ENCODE results near the gene SLC49A3.
"Not testable (repeated sequence)": the region's sequence is repeated elsewhere in the genome, so short reads cannot be mapped to it uniquely, and the experiment has no call there.

The SLC49A3 gene

DNA sequence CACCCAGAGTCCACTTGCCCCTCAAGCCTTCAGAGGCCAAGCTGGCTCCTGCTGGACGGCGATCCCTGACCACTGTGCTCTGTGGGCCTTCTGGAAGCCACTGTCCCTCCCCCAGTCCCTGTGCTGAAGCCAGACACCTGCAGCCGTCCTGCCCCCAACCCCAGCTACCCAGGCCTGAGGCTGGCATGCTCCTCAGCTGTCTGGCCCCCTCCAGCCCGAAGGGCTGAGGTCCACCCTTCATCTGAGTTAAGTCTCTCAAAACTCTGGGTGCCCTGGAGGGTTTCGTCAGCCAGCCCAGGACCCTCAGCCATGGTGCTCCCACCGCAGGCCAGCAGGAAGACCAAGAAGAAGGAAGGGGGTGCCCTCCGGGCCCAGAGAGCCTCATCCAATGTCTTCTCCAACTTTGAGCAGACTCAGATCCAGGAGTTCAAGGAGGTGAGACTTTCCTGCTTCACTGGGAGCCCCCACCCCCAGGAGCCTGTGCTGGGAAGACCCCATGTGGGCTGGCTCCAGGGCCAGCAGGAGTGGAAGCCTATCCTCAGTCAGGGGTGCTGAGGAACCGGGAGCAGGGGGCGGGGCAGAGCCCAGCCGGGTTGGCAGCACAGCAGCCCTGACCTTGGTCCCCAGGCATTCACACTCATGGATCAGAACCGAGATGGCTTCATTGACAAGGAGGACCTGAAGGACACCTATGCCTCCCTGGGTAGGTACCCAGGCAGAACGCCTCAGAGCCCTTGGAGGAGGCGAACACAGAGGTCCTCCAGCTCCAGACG, 10.4 kb downstream of the SLC49A3 start:
- no peak for DNase-seq (ENCODE audit: low spot score in 2 of 2)
- Histone ChIP-seq H3K9me3 (no peaks in the 10 kb centered on the region), H3K27me3 (ENCODE audit: low read depth) (no peaks in the 10 kb centered on the region), H3K4me3 (no peak overlapping the region), H3K4me1 (peaks cover 10% of the 10 kb centered on the region; the same call in 1 of the 2 replicates), H3K36me3 (replicated peaks) (peaks cover 2% of the 10 kb centered on the region)
- in situ Hi-C loops (cut with MboI; ENCODE audit: low sequenced_read_pairs) = no loop called here

DNA sequence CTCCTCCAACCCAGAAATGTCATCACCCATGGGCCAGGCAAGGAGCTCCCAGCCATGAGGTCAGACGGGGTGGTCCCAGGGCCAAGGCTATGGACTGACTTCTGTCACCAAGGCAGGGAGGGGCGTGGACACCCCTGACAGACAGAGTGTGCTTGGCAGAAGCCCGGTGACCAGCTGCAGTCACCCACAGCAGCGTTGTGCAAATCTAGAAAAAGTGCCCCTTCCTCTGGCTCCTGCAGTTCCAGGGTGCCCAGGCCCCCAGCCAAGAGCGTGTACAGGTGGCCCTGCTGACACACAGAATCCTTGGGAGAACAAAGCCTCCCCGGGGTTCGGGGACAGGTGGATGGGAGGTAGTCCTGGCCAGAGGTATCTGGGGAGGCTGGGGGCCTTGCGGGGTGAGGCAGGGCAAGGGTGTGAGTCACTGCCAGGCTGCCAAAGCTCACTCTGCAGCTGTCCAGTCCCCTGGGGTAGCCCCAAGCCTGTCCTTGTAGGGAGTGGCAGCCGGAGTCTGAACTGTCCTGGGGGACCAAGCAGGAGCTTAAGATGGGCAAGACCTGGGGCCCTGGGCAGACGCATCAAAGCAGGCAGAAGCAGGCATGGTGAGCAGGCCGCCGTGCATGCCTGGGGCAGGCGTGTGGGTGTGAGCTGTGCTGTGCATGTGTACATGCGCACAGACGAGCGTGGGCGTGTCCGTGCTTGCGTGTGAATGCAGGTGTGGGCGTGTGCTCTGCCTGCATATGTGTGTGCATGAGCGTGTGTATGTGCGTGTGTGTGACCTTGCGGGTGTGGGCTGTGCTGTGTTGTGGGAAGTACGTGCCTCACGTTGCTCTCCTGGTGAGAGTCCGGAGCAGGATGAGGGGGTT, 11.3 kb downstream of the SLC49A3 start:
- H3K36me3 ChIP-seq (replicated peaks) = peaks cover 10% of the 10 kb centered on the region
- no peaks in the 10 kb centered on the region for H3K27me3 ChIP-seq (ENCODE audit: low read depth)
- no peak for DNase-seq (ENCODE audit: low spot score in 2 of 2)
- H3K4me3 ChIP-seq = no peak overlapping the region
- no peaks in the 10 kb centered on the region for H3K9me3 ChIP-seq
- H3K4me1 ChIP-seq = peaks cover 16% of the 10 kb centered on the region
- in situ Hi-C loops (cut with MboI; ENCODE audit: low sequenced_read_pairs) = no loop called here

DNA sequence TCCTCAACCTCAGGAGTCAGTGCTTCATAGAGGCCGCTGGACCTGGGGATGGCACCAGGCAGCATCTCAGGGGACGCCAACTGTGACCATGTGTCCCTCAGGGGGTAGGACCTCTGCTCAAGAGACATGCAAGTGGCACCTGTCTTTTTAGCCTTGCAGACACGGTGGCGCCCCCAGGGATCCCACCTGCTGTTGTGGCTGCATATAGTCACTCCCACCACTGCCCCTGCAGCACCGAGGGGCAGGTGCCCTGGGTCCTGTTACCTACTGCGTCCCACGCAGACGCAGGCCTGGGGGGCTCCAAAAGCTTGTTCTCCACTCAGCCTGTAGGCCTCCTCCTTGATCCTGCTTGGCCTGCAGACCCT, 12.1 kb downstream of the SLC49A3 start:
- Histone ChIP-seq H3K4me3 (no peak overlapping the region), H3K27me3 (ENCODE audit: low read depth) (no peaks in the 10 kb centered on the region), H3K36me3 (replicated peaks) (peaks cover 18% of the 10 kb centered on the region), H3K9me3 (no peaks in the 10 kb centered on the region), H3K4me1 (peaks cover 16% of the 10 kb centered on the region)
- DNase-seq (ENCODE audit: low spot score in 2 of 2) = no peak
- in situ Hi-C loops (cut with MboI; ENCODE audit: low sequenced_read_pairs) = no loop called here

DNA sequence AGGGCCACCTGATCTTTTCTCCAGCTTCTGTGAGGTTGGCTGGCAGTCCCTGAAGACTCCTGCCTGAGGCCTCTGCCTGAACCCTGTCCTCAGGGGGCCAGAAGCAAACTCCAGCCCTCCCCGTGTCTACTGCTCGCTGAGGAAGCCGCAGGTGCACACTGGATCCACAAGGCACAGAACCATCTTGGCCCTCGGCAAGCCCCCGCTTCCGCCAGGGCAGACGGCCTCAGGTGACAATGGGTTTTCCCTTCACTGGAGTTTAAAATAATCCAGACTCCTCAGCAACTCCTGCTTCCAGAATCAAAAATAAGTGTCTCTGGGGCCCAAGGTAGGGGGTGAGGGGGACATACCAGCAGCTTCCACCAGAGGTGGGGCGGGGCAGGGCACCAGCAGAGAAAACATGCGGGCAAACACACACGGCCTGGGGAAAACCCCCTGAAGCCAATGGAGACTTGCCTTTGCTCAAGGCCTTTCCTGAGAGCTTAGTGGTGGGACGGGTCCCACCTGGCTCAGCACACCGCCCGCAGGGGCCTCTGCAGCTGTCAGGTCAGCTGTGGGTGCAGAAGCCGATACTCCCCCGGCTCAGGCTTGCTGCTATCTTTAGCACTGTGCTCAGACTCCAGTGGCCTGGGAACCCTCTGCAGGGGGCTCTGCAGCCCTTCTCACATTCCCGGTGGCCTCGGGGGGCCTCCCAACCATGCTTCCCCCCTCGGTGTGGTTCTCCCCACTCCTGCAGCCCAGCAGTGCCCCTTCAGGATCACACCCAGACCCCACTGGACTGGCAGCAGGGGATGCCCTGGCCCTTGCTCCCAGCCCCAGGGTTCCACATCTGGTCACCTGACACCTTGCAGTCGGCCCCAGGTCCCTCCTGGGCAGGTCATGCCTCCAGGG, 12.7 kb downstream of the SLC49A3 start:
- no peaks in the 10 kb centered on the region for H3K27me3 ChIP-seq (ENCODE audit: low read depth)
- H3K9me3 ChIP-seq = no peaks in the 10 kb centered on the region
- in situ Hi-C loops (cut with MboI; ENCODE audit: low sequenced_read_pairs) = no loop called here
- H3K36me3 ChIP-seq (replicated peaks) = peaks cover 25% of the 10 kb centered on the region
- DNase-seq (ENCODE audit: low spot score in 2 of 2) = no peak
- H3K4me1 ChIP-seq = peaks cover 16% of the 10 kb centered on the region
- no peak overlapping the region for H3K4me3 ChIP-seq

DNA sequence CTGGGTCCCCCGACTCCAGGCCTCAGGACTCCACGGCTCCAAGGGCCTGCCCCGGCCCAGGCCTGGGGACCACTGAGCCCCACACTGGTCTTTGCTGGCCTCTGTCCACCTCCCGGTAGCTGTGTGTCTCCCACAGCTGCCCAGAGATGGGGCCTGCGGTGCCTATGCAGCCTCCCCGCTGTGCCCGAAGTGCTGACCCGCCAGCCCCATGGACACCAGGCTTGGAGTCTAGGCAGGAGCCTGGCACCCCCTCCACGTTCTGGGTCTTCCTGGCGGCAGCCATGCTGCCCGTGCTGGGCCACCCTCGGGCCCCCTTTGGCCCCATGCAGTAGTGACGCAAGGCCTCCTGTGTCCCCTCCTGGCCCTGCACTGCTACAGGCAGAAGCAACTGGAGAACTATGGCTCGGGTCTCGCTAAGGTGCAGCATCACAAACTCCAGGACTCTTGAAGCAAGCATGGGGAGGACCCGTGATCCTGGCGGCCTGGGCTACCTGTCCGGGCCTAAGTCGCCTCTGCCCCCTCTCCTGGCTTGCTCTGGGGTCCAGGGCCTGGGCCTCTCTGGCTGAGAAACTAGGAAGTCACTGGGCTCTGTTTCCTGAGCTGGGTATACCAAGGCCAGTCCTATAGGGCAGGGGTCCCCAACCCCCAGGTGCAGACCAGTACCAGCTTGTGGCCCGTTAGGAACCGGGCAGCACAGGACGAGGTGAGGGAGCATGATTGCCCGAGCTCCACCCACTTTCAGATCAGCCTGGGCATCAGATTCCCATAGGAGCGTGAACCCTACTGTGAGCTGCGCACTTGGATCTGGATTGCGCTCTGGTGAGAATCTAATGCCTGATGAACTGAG, 13.7 kb downstream of the SLC49A3 start:
- in situ Hi-C loops (cut with MboI; ENCODE audit: low sequenced_read_pairs) = no loop called here
- H3K27me3 ChIP-seq (ENCODE audit: low read depth) = no peaks in the 10 kb centered on the region
- peak overlapping the region; percentile 94 for H3K4me3 ChIP-seq
- no peaks in the 10 kb centered on the region for H3K9me3 ChIP-seq
- H3K4me1 ChIP-seq = peaks cover 10% of the 10 kb centered on the region
- H3K36me3 ChIP-seq (replicated peaks) = peaks cover 34% of the 10 kb centered on the region
- DNase-seq (ENCODE audit: low spot score in 2 of 2) = no peak

DNA sequence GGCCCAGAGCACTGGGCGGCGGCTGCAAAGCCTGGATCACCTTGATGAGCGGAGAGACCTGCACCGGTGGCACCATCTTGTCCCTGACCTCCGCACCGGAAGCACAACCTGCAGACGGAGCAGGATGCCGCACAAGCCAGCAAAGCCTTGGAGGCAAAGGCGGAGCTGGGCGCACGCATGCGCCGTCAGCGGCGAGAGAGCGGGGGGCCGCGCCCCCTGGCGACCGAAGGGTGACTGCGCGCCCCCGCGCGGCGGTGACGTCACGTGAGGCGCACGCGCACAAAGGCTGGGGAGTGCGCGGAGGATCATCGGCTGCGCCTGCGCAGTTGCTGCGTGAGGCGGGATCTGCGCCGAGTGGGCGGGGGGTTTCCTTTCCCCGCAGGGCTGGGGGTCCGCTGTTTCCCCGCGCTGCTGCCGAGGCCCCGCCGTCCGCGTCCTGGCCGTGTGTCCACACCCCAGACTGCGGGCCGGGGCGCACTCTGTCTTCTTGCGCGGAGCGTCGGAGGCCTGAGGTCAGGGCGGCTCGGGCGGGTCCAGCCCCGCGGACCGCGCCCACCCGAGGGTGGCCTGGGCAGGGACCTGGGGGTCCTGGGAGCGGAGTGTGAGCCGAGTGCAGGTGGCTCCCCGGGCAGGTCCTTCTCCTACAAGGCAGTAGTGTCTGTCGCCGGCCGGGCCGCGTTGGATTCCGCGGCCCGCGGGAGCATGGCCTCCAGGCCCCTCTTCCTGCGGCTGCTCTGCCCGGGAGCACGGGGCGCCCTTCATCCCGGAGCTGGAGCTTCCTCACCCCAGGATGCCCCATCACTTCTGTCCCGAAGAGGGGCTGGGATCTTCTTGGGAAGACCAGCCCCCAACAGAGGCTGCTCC, 14.5 kb downstream of the SLC49A3 start, which contains the start of the genes ATP5ME and MYL5:
Gene ATP5ME, minus strand, starts transcription at position 105 of the 864 bp plus-strand sequence. Its CDS starts 29 bp downstream, at position 76.
Gene MYL5, plus strand, starts transcription at position 371 of the 864 bp plus-strand sequence. CDS start 3,485 bp downstream, outside the sequence.
- Histone ChIP-seq H3K4me1 (peaks cover 10% of the 10 kb centered on the region), H3K9me3 (no peaks in the 10 kb centered on the region), H3K36me3 (replicated peaks) (peaks cover 34% of the 10 kb centered on the region), H3K27me3 (ENCODE audit: low read depth) (no peaks in the 10 kb centered on the region), H3K4me3 (peak within 1 kb of the TSS; percentile 94)
- DNase-seq (ENCODE audit: low spot score in 2 of 2) = peak; percentile 92 to 97
- in situ Hi-C loops (cut with MboI; ENCODE audit: low sequenced_read_pairs) = no loop called here

DNA sequence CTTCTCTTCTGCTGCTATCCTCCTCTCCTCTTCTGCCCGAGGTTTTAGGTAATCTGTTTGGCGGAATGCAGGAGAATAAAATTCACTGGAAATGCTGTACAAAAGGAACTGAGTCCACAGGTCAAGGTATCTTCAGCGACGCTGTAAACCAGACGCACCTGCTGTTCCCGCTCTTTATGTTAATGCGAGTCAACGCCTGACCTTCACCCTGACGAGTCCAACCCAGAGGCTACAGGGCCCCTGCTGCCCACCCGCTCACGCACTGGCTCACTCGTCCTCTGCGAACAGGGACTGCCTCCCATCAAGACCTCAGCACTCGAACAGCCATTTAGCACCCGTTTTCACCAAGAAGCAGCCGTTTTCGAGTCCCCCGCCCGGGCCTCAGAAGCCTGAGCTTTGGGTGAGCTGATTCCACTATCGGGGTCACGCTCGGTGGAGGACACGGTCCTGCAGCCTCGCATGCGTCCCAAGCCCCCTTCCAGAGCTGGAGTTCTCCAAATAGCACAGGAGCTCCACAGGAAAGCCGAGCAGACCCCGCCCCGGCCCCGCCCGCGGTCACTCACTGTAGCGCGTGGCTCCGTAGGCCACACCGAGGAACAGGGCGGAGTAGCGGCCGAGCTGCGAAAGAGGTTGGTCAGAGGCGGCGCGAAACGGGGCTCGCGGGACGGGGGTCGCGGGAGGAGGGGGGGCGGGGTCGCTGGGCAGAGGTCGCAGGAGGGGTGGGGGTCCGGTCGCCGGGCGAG, 15.4 kb downstream of the SLC49A3 start:
- Histone ChIP-seq H3K4me3 (peak overlapping the region; percentile 94), H3K4me1 (peaks cover 10% of the 10 kb centered on the region), H3K27me3 (ENCODE audit: low read depth) (no peaks in the 10 kb centered on the region), H3K9me3 (no peaks in the 10 kb centered on the region), H3K36me3 (replicated peaks) (peaks cover 34% of the 10 kb centered on the region)
- DNase-seq (ENCODE audit: low spot score in 2 of 2) = peak in 1 of 2 experiments; percentile 51
- in situ Hi-C loops (cut with MboI; ENCODE audit: low sequenced_read_pairs) = no loop called here

DNA sequence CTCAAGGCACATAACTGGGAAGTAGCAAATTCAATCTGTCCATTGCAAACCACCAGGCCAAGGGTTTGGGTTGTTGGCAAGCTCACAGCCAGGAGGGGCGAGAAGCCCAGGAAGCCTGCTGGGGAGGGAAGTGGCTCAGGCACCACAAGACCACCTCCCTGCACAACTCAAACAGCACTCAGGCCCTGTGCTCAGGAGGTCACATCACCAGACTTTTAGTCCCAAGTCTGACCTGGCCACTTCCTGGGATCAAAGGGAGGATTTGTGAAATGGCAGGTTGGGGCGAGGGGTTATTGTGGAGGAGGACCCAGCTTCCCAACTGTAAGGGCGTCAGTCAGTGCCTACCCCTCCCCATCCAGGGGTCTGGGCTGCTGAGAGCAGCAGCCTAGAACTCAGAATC, 17.2 kb downstream of the SLC49A3 start:
- Histone ChIP-seq H3K4me3 (no peak overlapping the region), H3K4me1 (peaks cover 10% of the 10 kb centered on the region), H3K9me3 (no peaks in the 10 kb centered on the region), H3K27me3 (ENCODE audit: low read depth) (no peaks in the 10 kb centered on the region), H3K36me3 (replicated peaks) (peaks cover 34% of the 10 kb centered on the region)
- in situ Hi-C loops (cut with MboI; ENCODE audit: low sequenced_read_pairs) = no loop called here
- no peak for DNase-seq (ENCODE audit: low spot score in 2 of 2)

DNA sequence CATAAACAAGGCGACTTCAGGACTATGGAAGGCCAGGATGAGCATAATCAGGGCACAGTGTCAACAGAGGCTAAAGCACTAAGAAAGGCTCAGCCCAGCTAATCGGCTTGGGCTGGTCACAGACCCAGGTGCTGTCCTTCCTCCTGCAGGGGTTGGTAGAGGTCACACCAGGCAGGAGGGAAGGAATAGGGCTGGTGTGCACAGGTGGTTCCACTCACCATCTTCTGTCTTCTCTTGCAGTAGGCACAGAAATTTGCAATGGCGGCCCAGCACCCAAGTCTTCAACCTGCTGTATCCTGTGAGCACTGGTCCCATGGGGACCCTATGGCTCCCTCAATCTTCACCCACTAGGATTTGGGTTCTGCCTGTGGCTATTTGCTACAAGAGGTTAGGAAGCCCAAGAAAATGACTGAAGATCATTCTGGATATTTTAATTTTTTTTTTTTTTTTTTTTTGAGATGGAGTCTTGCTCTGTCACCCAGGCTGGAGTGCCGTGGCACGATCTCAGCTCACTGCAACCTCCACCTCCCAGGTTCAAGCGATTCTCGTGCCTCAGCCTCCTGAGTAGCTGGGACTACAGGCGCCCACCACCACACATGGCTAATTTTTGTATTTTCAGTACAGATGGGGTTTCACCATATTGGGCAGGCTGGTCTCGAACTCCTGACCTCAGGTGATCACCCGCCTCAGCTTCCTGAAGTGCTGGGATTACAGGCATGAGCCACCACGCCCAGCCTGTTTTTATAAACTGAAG, 19.0 kb downstream of the SLC49A3 start:
- in situ Hi-C loops (cut with MboI; ENCODE audit: low sequenced_read_pairs) = not testable (repeated sequence)

DNA sequence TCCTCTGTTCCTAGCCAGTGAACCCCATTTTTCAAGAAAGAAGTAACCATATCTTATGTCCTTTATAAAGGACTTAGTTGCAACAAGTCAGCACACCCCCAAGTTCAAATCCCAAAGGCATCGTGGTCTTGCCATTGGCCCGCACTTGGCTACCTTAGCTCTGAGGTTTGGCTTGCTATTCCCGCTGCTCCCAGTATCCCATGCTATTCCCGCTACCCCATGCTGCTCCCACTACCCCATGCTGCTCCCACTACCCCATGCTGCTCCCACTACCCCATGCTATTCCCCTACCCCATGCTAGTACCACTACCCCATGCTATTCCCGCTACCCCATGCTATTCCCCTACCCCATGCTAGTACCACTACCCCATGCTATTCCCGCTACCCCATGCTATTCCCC, 20.7 kb downstream of the SLC49A3 start:
- in situ Hi-C loops (cut with MboI; ENCODE audit: low sequenced_read_pairs) = not testable (repeated sequence)

More for the DNA sequence above, 19.0 kb downstream of the SLC49A3 start:
- H3K36me3 ChIP-seq (replicated peaks) = peaks cover 34% of the 10 kb centered on the region
- not testable (repeated sequence) for DNase-seq (ENCODE audit: low spot score in 2 of 2); H3K4me3 ChIP-seq; H3K27me3 ChIP-seq (ENCODE audit: low read depth); H3K4me1 ChIP-seq; H3K9me3 ChIP-seq

DNA sequence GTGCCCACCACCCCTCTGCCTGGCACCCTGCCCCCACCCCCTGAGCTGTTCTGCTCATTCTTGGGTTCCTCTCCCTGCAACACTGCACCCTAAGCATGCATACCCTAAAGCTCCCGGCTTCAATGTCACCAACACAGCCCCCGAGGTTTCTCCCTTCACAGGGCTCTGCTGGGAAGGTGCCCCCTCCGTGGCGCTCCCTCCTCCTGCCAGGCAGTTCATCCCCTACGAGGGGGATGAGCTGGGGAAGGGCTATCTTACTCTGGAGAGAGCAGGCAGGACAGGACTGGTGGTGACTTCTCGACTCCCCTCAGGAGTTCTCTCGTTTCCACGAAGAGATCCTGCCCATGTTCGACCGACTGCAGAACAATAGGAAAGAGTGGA, 21.4 kb downstream of the SLC49A3 start:
- Histone ChIP-seq H3K9me3 (no peaks in the 10 kb centered on the region), H3K27me3 (ENCODE audit: low read depth) (no peaks in the 10 kb centered on the region), H3K4me3 (no peak overlapping the region), H3K36me3 (replicated peaks) (peaks cover 22% of the 10 kb centered on the region), H3K4me1 (peaks cover 3% of the 10 kb centered on the region; the same call in 1 of the 2 replicates)
- no peak for DNase-seq (ENCODE audit: low spot score in 2 of 2)
- in situ Hi-C loops (cut with MboI; ENCODE audit: low sequenced_read_pairs) = no loop called here

More for the DNA sequence above, 20.7 kb downstream of the SLC49A3 start:
- H3K27me3 ChIP-seq (ENCODE audit: low read depth); H3K9me3 ChIP-seq; H3K4me1 ChIP-seq; H3K4me3 ChIP-seq; DNase-seq (ENCODE audit: low spot score in 2 of 2): not testable (repeated sequence)
- peaks cover 29% of the 10 kb centered on the region for H3K36me3 ChIP-seq (replicated peaks)
